ENCODE results near the gene DDX27.

Gene DDX27

DNA sequence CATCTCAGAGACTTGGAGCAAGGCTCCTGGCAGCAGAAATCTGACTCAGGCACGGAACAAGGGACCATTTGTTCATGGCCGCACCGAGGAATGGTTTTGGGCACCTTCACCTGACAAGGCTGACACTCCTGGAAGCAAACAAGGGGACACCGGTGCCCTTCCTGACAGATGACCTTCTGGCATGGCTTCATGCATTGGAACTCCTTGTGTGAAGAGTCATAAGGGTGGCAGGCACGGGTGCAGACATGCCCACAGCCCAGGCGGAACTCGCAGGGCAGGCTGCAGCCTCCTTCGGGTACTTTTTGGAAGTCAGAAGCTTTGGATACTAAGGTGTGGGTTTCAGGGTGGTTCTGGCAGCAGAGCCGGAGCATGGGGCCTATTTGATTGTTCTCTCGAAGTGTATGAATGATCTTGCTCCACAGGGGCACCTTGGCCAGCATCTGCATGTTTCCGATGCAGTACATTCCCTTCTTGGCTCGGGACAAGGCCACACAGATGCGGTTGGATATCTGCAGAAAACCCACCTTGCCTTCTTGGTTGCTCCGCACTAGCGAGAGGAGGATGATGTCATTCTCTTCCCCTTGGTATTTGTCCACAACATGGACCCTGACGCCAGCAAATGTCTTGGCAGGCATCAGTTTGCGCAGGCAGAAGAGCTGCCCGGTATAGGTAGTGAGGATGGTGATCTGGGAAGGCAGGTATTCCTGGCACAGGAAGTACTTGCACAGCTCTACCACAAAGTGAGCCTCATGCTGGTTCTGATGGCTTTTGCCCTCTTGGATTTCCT lies 29.9 kb downstream of the DDX27 start:
- DNase-seq: no peak

DNA sequence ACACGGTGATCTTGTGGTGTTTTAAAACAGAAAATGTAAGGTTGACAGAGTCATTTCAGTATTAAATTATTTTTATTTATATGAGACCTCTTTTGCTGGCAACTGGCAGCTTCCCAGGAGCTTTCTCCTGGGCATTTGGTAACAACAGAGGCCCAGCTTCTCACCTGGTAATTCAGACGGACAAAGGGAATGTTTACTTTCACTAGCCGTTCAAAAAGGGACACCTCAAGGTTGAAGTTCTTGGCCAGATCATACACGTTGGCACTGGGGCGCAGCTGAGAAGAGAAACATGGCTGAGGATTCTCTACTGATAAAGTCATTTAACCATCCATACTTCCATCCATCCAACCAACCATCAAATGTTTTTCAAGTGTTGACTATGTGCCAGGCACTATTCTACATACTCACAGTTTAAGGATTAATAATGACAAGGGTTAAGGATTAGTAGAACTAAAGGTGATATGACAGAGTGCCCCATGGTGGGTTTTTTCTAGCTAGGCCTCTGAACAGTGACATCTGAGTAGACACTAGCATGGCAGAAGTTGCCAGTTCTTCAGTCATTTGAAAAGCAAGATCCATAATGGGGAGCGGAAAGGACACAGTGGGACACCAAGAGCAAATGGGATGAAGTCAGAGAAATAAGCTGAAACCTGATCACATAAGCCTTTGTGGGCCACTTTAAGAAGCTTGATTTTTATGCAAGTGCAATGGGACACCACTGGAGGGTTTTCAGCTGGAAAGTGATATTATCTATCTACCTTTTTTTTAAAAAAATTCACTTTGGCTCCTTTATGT lies 33.5 kb downstream of the DDX27 start:
- DNase-seq: no peak

- no peak for DNase-seq
Measured at GRCh38 chr20:49256261-49256660, 37.0 kb downstream of the DDX27 start.

DNA sequence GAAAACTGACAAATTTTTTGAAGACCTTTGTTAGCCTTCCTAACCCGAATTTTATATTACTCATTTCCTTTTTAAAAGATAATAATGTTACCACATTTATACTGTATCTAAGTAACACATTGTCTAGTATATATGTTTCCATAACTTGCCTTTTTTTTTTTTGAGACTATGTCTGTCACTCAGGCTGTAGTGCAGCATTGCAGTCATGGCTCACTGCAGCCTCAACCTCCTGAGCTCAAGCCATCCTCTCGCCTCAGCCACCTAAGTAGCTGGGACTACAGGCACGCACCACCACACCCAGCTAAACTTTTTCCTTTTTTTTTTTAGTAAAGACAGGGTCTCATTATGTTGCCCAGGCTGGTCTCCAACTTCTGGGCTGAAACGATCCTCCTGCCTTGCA lies 40.1 kb downstream of the DDX27 start:
- no peak for DNase-seq

DNA sequence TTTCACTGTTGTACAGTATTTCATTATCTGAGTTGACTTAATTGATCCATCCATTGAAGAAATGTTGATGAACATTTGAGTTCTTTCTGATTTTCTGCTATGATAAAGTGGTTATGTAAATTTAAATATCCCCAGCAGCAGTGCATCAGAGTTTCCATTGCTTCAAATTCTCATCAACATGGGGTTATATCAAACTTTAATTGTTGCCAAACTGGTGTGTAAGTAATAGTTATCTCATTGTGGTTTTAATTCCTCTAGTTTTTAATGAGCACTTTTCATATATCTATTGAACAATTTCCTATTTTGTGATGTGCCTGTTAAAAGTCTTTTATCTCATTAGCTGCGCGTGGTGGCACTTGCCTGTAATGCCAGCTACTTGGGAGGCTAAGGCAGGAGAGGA lies 40.6 kb downstream of the DDX27 start:
- DNase-seq: no peak

GRCh38 chr20:49260218-49260617 lies 41.0 kb downstream of the DDX27 start:
- no peak for DNase-seq

DNA sequence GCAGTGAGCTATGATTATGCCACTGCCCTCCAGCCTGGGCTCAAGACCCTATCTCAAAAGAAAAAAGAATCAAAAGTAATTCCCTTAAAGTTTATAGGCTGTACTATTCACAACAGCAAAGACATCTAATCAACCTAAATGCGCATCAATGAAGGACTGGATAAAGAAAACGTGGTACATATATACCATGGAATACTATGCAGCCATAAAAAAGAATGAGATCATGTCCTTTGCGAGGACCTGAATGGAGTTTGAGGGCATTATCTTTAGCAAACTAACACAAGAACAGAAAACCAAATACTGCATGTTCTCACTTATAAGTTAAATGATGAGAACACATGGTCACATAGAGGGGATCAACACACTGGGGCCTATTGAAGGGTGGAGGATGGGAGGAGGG lies 42.0 kb downstream of the DDX27 start:
- no peak for DNase-seq

- DNase-seq: no peak
Measured at GRCh38 chr20:49262444-49262843, 43.2 kb downstream of the DDX27 start.

GRCh38 chr20:49267327-49267726 lies 48.1 kb downstream of the DDX27 start:
- no peak for DNase-seq

DNA sequence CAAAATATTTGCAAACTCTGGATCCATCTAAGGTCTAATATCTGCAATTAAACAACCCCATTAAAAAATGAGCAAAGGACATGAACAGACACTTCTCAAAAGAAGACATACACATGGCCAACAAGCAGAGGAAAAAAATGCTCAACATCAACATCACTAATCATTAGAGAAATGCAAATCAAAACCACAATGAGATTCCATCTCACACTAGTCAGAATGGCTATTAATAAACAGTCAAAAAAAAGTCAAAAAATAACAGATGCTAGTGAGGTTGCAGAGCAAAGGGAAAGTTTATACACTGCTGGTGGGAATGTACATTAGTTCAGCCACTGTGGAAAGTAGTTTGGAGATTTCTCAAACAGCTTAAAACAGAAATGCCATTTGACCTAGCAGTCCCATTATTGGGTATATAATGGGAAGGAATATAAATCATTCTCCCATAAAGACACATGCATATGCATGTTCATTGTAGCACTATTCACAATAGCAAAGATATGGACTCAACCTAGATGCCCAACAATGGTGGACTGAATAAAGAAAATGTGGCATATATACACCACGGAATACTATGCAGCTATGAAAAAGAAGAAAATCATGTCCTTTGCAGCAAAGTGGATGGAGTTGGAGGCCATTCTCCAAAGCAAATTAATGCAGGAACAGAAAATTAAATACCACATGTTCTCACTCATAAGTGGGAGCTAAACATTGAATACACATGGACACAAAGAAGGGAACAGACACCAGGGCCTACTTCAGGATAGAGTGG lies 49.6 kb downstream of the DDX27 start:
- DNase-seq: no peak

DNA sequence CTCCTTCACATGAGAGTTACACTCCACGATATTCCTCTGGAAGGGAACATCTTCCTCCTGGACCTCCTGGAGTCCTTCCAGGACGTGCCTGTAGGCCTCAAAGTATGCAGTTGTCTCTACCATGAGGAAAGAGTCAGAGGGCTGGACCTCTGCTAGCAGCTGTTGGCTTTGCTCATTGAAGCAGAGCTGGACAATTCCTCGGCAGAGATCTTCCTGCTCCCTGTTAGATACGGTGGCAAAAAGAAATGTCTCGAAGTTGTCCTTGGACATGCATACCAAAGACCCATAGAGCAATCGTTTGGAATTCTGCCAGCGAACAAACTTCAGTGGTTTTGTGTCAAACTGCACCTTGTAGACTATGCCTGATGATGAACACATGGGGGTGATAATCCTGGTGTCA lies 51.0 kb downstream of the DDX27 start:
- no peak for DNase-seq

DNA sequence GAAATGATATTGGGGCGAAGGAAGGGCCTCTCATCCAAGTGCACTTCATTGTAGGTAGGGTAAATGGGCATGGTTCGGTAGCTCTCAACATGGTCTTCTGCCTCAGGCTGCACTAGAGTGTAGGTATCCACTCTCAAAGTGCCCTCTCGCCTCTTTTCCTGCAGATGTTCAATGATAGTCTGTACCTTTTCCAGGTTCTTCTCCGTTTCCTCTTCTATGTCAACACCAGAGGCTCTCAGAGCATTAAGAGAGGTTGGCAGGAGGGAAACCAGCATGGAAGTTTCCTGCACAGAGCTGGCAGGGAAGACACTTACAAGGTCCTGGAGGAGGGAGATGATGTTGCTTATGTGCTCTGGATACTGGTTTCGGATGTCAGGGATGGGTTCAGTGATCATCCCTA lies 51.5 kb downstream of the DDX27 start:
- no peak for DNase-seq

GRCh38 chr20:49272654-49273053 lies 53.4 kb downstream of the DDX27 start:
- no peak for DNase-seq

DNA sequence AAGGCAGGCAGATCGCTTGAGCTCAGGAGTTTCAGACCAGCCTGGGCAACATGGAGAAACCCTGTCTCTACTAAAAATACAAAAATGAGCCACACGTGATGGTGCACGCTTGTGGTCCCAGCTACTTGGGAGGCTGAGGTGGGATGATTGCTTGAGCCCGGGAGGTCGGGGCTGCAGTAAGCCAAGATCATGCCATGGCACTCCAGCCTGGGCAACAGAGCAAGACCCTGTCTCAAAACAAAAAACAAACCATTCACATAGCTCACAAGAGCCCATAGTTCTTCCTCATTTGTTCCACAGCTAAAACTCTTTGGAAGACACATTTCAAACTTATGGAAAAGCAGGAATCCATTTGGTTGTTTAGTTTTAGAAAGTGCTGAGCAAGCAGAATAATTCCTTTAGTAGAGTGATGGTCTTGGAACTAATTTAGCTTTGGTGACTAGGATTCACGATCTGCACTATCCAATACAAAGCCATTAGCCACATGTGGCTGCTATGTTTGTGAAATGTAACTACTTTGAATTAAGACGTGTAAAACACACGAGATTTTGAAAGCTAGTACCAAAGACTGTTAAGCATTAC lies 54.6 kb downstream of the DDX27 start:
- no peak for DNase-seq

- DNase-seq: no peak
Measured at GRCh38 chr20:49275216-49275615, 56.0 kb downstream of the DDX27 start.

GRCh38 chr20:49275636-49276035 lies 56.4 kb downstream of the DDX27 start:
- no peak for DNase-seq

GRCh38 chr20:49276161-49276960 lies 57.1 kb downstream of the DDX27 start:
- no peak for DNase-seq

DNA sequence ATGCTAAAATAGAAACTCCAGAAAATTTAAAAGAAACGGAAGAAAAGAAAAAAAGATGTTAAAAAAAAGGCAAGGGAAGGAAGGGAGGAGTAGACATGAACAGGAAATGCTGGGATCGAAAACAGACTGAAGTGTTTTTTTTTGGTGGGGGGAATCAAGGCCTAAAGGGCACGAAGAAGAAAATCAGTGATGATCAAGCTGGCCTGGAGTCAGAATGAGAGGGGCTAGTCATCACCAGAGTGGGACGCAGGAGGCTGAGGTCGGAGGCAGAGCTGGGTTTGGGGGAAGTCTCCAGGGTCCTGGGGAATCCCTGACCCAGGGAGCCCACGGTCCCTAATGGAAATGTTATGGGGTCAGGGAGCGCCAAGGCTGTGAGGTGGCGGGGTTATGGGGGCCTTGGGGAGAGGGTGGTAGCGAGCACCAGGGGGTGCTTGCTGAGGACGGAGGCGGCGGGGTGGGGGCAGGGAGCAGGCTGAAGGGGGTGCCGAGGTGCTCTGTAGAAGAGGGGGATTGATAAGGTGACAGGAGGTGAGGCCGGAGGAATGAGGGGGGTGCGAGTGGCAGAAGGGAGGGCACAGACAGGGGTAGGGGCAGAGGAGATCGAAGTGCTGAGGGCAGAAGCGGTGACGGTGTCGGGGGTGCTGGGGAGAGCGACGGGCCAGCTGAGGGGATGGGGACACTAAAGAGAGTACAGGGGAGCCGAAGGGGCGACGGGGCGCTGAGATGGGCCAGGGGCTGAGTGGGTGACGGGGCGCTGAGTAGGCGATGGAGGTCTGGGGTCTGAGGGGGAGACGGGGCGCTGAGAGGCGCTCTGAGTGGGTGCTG lies 58.0 kb downstream of the DDX27 start:
- no peak for DNase-seq

DNA sequence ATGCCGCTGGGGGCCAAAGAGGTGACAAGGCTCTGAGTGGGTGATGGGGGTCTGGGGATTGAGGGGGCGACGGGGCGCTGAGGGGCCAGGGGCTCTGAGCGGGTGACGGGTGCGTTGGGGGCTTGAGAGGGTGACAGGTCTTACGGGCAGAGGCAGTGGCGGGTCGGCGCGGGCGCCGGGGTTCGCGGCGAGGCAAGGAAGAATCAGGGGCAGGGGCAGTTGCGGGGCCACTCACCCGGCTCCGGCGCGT lies 58.5 kb downstream of the DDX27 start:
- no peak for DNase-seq

DNA sequence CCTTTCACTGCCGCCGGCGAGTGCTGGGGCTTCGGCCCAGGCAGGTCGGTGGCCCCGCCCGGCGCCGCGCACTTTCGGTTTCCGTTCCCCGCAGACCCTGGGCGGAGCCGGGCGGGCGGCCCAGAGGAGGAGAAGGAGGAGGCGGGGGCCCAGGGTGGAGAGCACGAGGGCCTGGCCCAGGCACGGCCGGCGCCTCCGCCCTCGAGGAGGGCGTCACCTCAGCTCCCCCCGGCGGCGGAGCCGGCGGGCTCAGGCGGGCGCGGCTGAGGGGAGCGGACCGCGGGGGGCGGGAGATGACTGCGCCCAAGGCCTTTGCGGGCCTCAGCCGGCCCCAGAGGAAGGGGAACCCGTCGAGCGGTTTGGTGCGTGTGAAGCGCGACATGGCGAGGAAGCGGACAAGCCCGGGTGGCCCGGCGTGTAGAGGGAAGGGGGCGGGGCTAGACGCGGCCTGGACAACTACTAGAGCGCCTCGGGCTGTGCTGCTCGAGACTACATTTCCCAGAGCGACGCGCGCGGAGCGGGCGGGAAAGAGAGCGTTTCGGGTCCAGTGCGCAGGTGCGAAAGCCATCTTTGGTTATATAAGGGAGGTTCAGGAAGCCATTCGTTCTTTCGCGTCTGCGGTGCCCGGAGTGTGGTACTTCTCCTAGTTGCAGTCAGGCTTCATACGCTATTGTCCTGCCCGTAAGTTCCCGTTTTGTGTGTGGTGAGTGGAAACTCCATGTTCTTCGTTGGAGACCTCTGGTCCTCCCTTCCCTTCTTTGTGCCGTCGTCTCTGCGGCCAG lies 59.0 kb downstream of the DDX27 start, which contains the start of gene ZNFX1:
TSS of gene ZNFX1 (minus strand) at position 22 of the 782 bp plus-strand sequence. CDS start 2,218 bp downstream, outside the sequence.
- DNase-seq: peak; percentile 95 to 97

Data from NCI-H187 (cell line).